ENCODE measurements around the gene FAM53B. TPM values are rescaled to one million over a fixed set of nuclear protein-coding genes. Genes with fewer than 3 reads are reported as not detected.

FAM53B gene
- total RNA-seq, 1 experiment from 2014 or later, result 9.8 TPM

DNA sequence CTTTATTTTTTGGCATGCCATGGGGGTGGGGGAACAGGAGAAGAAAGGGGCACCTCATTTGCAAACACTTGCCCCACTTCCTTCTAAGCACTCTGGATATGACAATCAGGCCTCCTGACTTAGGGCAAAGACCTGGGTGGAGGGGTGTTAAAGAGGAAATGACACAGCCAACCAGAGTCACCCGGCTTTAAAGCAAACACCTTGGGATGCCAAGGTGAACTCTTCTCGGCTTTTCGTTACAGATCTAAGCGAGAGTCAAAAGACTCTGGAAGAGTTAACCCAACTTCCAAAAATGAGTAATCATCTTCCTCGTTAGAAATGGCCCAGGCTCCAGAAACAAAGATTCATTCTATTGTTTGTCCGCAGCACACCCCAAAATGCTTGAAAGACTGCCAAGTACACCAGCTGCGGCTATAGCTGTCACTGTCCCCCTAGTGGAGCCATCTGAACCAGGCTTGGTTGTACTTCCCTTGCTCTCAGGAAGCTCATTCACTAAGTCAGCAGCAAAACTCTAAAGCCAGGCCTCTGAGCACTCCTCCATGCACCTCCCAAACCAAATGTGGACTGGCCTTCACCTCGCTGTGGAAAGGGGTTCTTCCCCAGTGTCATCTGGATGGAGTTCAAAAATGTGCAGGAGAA lies 24.8 kb downstream of the FAM53B start:
- Histone ChIP-seq H3K27ac (no peak overlapping the region), H3K79me2 (ENCODE audit: low read depth) (no peaks in the 10 kb centered on the region), H3K4me2 (peak overlapping the region; percentile 34), H3K9me3 (ENCODE audit: insufficient read depth, low read depth) (no peaks in the 10 kb centered on the region), H3K9me2 (ENCODE audit: insufficient read depth) (no peaks in the 10 kb centered on the region), H3K36me3 (ENCODE audit: low read depth) (no peaks in the 10 kb centered on the region), H3K4me3 (no peak overlapping the region), H3K27me3 (ENCODE audit: insufficient read depth, low read depth) (no peaks in the 10 kb centered on the region), H3F3A (ENCODE audit: insufficient read depth, low read depth) (no peaks in the 10 kb centered on the region), H2AFZ (no peak overlapping the region), H4K20me1 (ENCODE audit: insufficient read depth) (no peaks in the 10 kb centered on the region), H3K4me1 (replicated peaks; ENCODE audit: insufficient read depth) (peaks cover 11% of the 10 kb centered on the region; the same call in 1 of the 2 replicates)
- intact Hi-C loops (cut with micrococcal nuclease; ENCODE audit: unreplicated experiment), result loop anchor here (2.0 kb wide), 2 partner anchors 71 to 93 kb away; no protein-coding TSS in a partner anchor
- no TSS peak for BruUV-seq (replicated peaks)
- TF ChIP-seq, protein P1, sequence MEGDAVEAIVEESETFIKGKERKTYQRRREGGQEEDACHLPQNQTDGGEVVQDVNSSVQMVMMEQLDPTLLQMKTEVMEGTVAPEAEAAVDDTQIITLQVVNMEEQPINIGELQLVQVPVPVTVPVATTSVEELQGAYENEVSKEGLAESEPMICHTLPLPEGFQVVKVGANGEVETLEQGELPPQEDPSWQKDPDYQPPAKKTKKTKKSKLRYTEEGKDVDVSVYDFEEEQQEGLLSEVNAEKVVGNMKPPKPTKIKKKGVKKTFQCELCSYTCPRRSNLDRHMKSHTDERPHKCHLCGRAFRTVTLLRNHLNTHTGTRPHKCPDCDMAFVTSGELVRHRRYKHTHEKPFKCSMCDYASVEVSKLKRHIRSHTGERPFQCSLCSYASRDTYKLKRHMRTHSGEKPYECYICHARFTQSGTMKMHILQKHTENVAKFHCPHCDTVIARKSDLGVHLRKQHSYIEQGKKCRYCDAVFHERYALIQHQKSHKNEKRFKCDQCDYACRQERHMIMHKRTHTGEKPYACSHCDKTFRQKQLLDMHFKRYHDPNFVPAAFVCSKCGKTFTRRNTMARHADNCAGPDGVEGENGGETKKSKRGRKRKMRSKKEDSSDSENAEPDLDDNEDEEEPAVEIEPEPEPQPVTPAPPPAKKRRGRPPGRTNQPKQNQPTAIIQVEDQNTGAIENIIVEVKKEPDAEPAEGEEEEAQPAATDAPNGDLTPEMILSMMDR (conservative IDR thresholded peaks at IDR 0.05), result peak; percentile 51; the same call in 1 of the 2 replicates
- TF ChIP-seq EZH2 (IDR thresholded peaks at IDR 0.05; ENCODE audit: low read depth), result no peak
- ChIA-PET POLR2A (ENCODE audit: unreplicated experiment) (no interaction called here), CTCF (interaction anchor here (0.7 kb wide), 1 partner anchor 23 kb away, joined by 4 read pairs; no protein-coding TSS in a partner anchor)
- DNase-seq, result peak; percentile 68 to 77

GRCh38 chr10:124717911-124718741 lies 26.1 kb downstream of the FAM53B start:
- Histone ChIP-seq H3K4me3 (no peak overlapping the region), H3K27ac (no peak overlapping the region), H3K4me2 (no peak overlapping the region), H3K9me2 (ENCODE audit: insufficient read depth) (no peaks in the 10 kb centered on the region), H3K27me3 (ENCODE audit: insufficient read depth, low read depth) (no peaks in the 10 kb centered on the region), H3K4me1 (replicated peaks; ENCODE audit: insufficient read depth) (peaks cover 11% of the 10 kb centered on the region; the same call in 1 of the 2 replicates), H2AFZ (no peak overlapping the region), H4K20me1 (ENCODE audit: insufficient read depth) (no peaks in the 10 kb centered on the region), H3K36me3 (ENCODE audit: low read depth) (no peaks in the 10 kb centered on the region), H3K9me3 (ENCODE audit: insufficient read depth, low read depth) (no peaks in the 10 kb centered on the region), H3F3A (ENCODE audit: insufficient read depth, low read depth) (no peaks in the 10 kb centered on the region), H3K79me2 (ENCODE audit: low read depth) (no peaks in the 10 kb centered on the region)
- intact Hi-C loops (cut with micrococcal nuclease; ENCODE audit: unreplicated experiment), result loop anchor here (2.0 kb wide), 2 partner anchors 69 to 91 kb away; no protein-coding TSS in a partner anchor
- no TSS peak for BruUV-seq (replicated peaks)
- no peak for TF ChIP-seq EZH2 (IDR thresholded peaks at IDR 0.05; ENCODE audit: low read depth)
- TF ChIP-seq, protein P1 (conservative IDR thresholded peaks at IDR 0.05), result no peak
- DNase-seq, result peak; percentile 23 to 39
- POLR2A ChIA-PET (ENCODE audit: unreplicated experiment), result no interaction called here
- CTCF ChIA-PET, result interaction anchor here (0.6 to 0.7 kb wide), 2 partner anchors 24 to 153 kb away, joined by 4 read pairs; no protein-coding TSS in a partner anchor

- Histone ChIP-seq H3F3A (ENCODE audit: insufficient read depth, low read depth) (no peaks in the 10 kb centered on the region), H3K4me1 (replicated peaks; ENCODE audit: insufficient read depth) (peaks cover 11% of the 10 kb centered on the region; the same call in 1 of the 2 replicates), H3K27me3 (ENCODE audit: insufficient read depth, low read depth) (no peaks in the 10 kb centered on the region), H3K4me3 (no peak overlapping the region), H3K4me2 (no peak overlapping the region), H3K9me3 (ENCODE audit: insufficient read depth, low read depth) (no peaks in the 10 kb centered on the region), H4K20me1 (ENCODE audit: insufficient read depth) (no peaks in the 10 kb centered on the region), H3K36me3 (ENCODE audit: low read depth) (no peaks in the 10 kb centered on the region), H2AFZ (no peak overlapping the region), H3K27ac (no peak overlapping the region), H3K9me2 (ENCODE audit: insufficient read depth) (no peaks in the 10 kb centered on the region), H3K79me2 (ENCODE audit: low read depth) (no peaks in the 10 kb centered on the region)
- TF ChIP-seq, protein P1 (conservative IDR thresholded peaks at IDR 0.05), result no peak
- no peak for TF ChIP-seq EZH2 (IDR thresholded peaks at IDR 0.05; ENCODE audit: low read depth)
- BruUV-seq (replicated peaks), result no TSS peak
- POLR2A ChIA-PET (ENCODE audit: unreplicated experiment), result no interaction called here
- no peak for DNase-seq
- CTCF ChIA-PET, result no interaction called here
- intact Hi-C loops (cut with micrococcal nuclease; ENCODE audit: unreplicated experiment), result no loop called here
These were observed 27.0 kb downstream of the FAM53B start for GRCh38 chr10:124717041-124717757.
